AG04450 (cell line): ENCODE results near the gene CHCHD6. TPM values are rescaled to one million over a fixed set of nuclear protein-coding genes. Genes with fewer than 3 reads are reported as not detected.
A peak's percentile ranks its signal among the peaks of the same experiment; 100 is the strongest.

Experiments used
- CTCF ChIA-PET: fragments of 300-600, 350-600 bp; formaldehyde crosslinking; extraction: SDS; loops from one replicate; lab custom pipeline; 2022; ENCODE audit warnings: antibody characterized with exemption, inconsistent platforms; lab: Charles Lee
- POLR2A ChIA-PET: fragments of 350-600 bp; formaldehyde crosslinking; extraction: SDS; loops from one replicate; lab custom pipeline; 2021; ENCODE audit warnings: antibody characterized with exemption, inconsistent platforms; lab: Yijun Ruan, JAX
- DNase-seq: peaks from one replicate; pipeline ENCODE4 v3.0.0-alpha.2; 2011; ENCODE audit warnings: low read depth, low spot score
- H3K27ac ChIP-seq: one replicate; pipeline ENCODE4 v1.5.1; 2012; ENCODE audit warnings: low read depth, low read length, control low read depth
- H3K27me3 ChIP-seq: one replicate; pipeline ENCODE4 v1.6.0; 2012; ENCODE audit warnings: low read length; ENCODE audit not compliant: control insufficient read depth, insufficient read depth
- H3K4me3 ChIP-seq: 2 replicates; pipeline ENCODE4 v1.5.1; 2011; ENCODE audit warnings: mild to moderate bottlenecking, low read depth, low read length, control low read depth
- H3K9me3 ChIP-seq: 2 replicates; pipeline ENCODE4 v1.5.1; 2012; ENCODE audit warnings: low read length; ENCODE audit not compliant: control insufficient read depth, insufficient read depth
- polyA plus RNA-seq: library from polyadenylated mRNA; depleted of rRNA; stranded (reverse); fragments of >200 nt; gene quantifications from 2 replicates; pipeline ENCODE4 v1.2.3, GENCODE V29; 2011
- TF ChIP-seq, protein P1 (sequence below): IDR thresholded peaks from 2 replicates; pipeline ENCODE4 v1.5.1; 2011; ENCODE audit warnings: low read depth, low read length, control low read depth, inconsistent platforms

The CHCHD6 gene
- polyA plus RNA-seq, 1 experiment = 14.0 TPM

DNA sequence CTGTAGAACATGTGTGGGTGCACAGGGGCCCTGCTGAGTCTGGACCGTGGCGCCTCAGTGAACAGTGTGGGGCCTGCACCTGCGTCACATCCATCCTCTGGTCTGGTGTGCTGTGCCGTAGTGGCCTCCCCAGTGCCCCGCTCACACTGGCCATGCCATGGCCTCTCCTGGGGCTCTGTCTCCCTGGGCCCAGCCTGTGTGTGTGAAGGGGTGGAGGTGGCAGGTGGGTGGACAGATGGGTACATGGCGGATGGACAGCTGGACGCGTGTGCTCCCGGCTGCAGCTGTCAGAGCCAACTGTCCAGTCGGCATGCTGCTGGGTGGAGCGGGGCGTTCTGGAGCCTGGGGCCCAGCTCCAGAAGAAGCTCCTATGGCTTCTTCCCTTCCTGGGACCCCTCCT is 296.7 kb downstream of the CHCHD6 start:
- TF ChIP-seq, protein P1, sequence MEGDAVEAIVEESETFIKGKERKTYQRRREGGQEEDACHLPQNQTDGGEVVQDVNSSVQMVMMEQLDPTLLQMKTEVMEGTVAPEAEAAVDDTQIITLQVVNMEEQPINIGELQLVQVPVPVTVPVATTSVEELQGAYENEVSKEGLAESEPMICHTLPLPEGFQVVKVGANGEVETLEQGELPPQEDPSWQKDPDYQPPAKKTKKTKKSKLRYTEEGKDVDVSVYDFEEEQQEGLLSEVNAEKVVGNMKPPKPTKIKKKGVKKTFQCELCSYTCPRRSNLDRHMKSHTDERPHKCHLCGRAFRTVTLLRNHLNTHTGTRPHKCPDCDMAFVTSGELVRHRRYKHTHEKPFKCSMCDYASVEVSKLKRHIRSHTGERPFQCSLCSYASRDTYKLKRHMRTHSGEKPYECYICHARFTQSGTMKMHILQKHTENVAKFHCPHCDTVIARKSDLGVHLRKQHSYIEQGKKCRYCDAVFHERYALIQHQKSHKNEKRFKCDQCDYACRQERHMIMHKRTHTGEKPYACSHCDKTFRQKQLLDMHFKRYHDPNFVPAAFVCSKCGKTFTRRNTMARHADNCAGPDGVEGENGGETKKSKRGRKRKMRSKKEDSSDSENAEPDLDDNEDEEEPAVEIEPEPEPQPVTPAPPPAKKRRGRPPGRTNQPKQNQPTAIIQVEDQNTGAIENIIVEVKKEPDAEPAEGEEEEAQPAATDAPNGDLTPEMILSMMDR = no peak
- Histone ChIP-seq H3K9me3 (no peaks in the 10 kb centered on the region; the same call in 1 of the 2 replicates), H3K4me3 (no peak overlapping the region), H3K27me3 (no peaks in the 10 kb centered on the region), H3K27ac (no peak overlapping the region)
- POLR2A ChIA-PET = no interaction called here
- CTCF ChIA-PET = interaction anchor here (2.1 kb wide), 1 partner anchor 249 kb away, joined by 6 read pairs; no protein-coding TSS in a partner anchor
- no peak for DNase-seq

DNA sequence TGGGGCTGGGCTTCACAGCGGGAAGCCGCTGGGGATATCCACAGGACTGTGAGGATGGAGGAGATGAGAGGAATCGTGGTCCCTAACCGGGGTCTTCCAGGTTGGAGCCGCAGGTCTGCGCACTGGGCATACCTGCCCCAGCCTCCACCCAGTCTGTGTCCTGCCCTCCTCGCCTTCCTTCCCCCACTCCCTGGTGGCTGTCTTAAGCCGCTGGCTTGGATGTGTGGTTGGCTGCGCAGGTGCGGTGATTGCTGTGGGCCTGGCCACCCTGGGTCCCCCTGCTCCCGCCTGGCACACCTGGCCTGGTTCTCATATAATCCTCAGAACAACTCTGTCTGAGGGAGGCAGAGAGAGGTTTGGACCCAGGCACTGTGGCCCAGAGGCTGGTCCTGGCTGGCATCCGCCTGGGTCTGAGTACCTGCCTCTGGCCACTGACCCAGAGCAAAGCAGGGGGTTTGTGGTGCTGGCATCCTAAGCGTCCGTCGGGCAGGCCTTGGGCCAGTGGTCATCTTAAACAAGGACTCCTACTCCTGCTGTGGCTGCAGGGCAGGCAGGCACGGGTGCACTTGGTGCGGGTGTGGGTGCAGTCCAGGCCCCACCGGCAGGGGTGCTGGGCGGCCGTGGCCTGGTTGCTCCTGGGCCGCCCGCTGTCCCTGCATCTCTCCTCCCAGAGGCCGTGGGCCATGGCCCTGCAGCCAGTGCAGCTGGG is 297.6 kb downstream of the CHCHD6 start:
- Histone ChIP-seq H3K9me3 (no peaks in the 10 kb centered on the region; the same call in 1 of the 2 replicates), H3K4me3 (peak overlapping the region; percentile 10; the same call in 1 of the 2 replicates), H3K27me3 (no peaks in the 10 kb centered on the region), H3K27ac (peak overlapping the region; percentile 93)
- TF ChIP-seq, protein P1 = no peak; the same call in 1 of the 2 replicates
- DNase-seq = no peak
- ChIA-PET CTCF (interaction anchor here (0.6 to 2.1 kb wide), 6 partner anchors 9 to 252 kb away, joined by 3 to 9 read pairs (median 4); partner anchors contain the start of gene PLXNA1), POLR2A (interaction anchor here (0.7 to 1.4 kb wide), 3 partner anchors 17 to 250 kb away, joined by 3 read pairs; partner anchors contain the start of gene PLXNA1)

DNA sequence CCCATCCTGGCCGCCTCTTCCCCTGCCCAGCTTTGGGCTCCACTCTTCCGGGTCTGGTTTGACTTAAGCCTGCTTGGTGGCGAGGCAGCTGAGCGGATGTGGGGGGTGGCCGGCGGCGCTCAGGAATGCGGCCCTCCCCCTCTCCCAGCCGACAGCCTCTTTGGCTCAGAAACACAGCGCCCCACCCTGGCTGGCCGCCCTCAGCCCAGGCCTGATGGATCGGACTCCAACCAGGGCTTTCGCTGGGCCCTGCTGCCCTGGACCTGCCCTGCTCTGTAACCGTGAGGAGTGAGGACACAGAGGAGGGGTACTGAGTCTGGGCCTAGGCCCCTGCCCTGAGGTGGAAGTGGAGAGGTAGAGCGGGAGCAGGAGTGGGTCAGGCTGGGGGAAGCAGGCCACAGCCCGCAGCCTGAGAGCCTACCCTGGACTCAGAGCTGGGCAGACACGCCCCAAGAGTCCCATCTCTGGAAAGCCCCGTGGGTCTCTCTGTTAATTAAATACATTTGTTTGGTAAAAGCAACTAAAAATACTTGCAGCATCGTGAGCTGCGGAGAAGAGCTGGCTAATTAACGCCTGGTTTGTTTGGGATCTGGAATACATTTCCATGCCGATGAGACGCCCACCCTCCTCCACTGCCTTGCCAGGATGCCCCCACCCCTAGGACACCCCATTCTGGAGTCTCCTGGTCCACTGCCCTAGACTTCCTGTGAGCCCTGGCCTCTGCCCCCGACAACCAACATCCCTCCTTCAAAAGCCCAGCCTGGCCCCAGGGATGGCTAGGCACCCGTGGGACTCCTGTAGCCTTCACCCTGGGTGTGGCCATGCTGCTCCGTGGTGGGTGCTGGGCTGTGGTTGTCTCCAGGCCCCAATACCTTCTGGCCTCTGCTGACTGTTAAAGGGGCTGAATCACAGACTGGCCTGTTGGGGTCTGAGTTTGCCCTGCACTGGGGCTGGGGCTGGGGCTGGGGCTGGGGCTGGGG is 298.4 kb downstream of the CHCHD6 start:
- Histone ChIP-seq H3K27ac (peak overlapping the region; percentile 93), H3K27me3 (no peaks in the 10 kb centered on the region), H3K9me3 (no peaks in the 10 kb centered on the region; the same call in 1 of the 2 replicates), H3K4me3 (peak overlapping the region; percentile 36)
- TF ChIP-seq, protein P1 = peak; percentile 58
- CTCF ChIA-PET = interaction anchor here (0.6 to 2.1 kb wide), 8 partner anchors 8 to 323 kb away, joined by 3 to 10 read pairs (median 5); partner anchors contain the start of gene PLXNA1
- POLR2A ChIA-PET = interaction anchor here (0.7 to 1.4 kb wide), 3 partner anchors 16 to 251 kb away, joined by 3 read pairs; partner anchors contain the start of gene PLXNA1
- peak; percentile 76 for DNase-seq

DNA sequence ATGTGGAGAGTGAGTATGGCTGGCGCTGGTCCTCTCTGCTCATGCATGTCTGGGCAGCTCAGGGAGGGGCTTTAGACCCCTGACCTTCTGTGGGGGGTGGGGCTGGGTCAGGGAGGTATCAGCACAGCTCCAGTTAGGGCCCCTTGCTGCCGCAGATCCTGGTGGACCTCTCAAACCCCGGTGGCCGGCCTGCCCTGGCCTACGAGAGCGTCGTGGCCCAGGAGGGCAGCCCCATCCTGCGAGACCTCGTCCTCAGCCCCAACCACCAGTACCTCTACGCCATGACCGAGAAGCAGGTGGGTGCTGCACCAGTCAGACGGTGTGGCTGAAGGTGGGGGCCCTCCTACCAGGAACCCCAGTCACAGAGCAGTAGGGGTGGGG is 299.1 kb downstream of the CHCHD6 start:
- no peaks in the 10 kb centered on the region; the same call in 1 of the 2 replicates for H3K9me3 ChIP-seq
- no peak overlapping the region for H3K4me3 ChIP-seq
- peak overlapping the region; percentile 93 for H3K27ac ChIP-seq
- H3K27me3 ChIP-seq = no peaks in the 10 kb centered on the region
- ChIA-PET POLR2A (no interaction called here), CTCF (interaction anchor here (0.7 to 1.9 kb wide), 7 partner anchors 8 to 323 kb away, joined by 3 to 10 read pairs (median 5); partner anchors contain the start of gene PLXNA1)
- TF ChIP-seq, protein P1 = no peak
- DNase-seq = no peak
